ENCODE measurements around the gene ZNF827.

ZNF827 gene

GRCh38 chr4:145938618-145939440 is at the start of gene ZNF827:
ZNF827 (minus strand) TSS chr4:145938823; CDS start chr4:145938407, 416 bp downstream.
- peak; percentile 33 to 34 for DNase-seq (ENCODE audit: low read depth in 1 of 2, low spot score in 1 of 2)

- no peak for DNase-seq (ENCODE audit: low read depth in 1 of 2, low spot score in 1 of 2)
Observed at GRCh38 chr4:145984563-145984962, 45.9 kb upstream of the ZNF827 start.

- no peak for DNase-seq (ENCODE audit: low read depth in 1 of 2, low spot score in 1 of 2)
Observed at GRCh38 chr4:145982791-145983190, 44.2 kb upstream of the ZNF827 start.

- no peak for DNase-seq (ENCODE audit: low read depth in 1 of 2, low spot score in 1 of 2)
Observed at GRCh38 chr4:145979160-145979559, 40.5 kb upstream of the ZNF827 start.

- no peak for DNase-seq (ENCODE audit: low read depth in 1 of 2, low spot score in 1 of 2)
Observed at GRCh38 chr4:145976680-145977079, 38.1 kb upstream of the ZNF827 start.

- DNase-seq (ENCODE audit: low read depth in 1 of 2, low spot score in 1 of 2) = no peak
Observed at GRCh38 chr4:145960012-145960411, 21.4 kb upstream of the ZNF827 start.

- no peak for DNase-seq (ENCODE audit: low read depth in 1 of 2, low spot score in 1 of 2)
Observed at GRCh38 chr4:145957302-145957701, 18.7 kb upstream of the ZNF827 start.

GRCh38 chr4:145956288-145956890 is 17.8 kb upstream of the ZNF827 start:
- DNase-seq (ENCODE audit: low read depth in 1 of 2, low spot score in 1 of 2) = no peak

- DNase-seq (ENCODE audit: low read depth in 1 of 2, low spot score in 1 of 2) = no peak
Observed at GRCh38 chr4:145954924-145955339, 16.3 kb upstream of the ZNF827 start.

GRCh38 chr4:145951931-145952330 is 13.3 kb upstream of the ZNF827 start:
- no peak for DNase-seq (ENCODE audit: low read depth in 1 of 2, low spot score in 1 of 2)

- DNase-seq (ENCODE audit: low read depth in 1 of 2, low spot score in 1 of 2) = no peak
Observed at GRCh38 chr4:145945431-145946155, 7.0 kb upstream of the ZNF827 start.

GRCh38 chr4:145944886-145945285 is 6.3 kb upstream of the ZNF827 start:
- DNase-seq (ENCODE audit: low read depth in 1 of 2, low spot score in 1 of 2) = no peak

GRCh38 chr4:145939856-145940255 is 1.2 kb upstream of the ZNF827 start:
- DNase-seq (ENCODE audit: low read depth in 1 of 2, low spot score in 1 of 2) = no peak

- no peak for DNase-seq (ENCODE audit: low read depth in 1 of 2, low spot score in 1 of 2)
Observed at GRCh38 chr4:145939441-145939750, 773 bp upstream of the ZNF827 start.

GRCh38 chr4:145937971-145938611 is 532 bp downstream of the ZNF827 start:
- DNase-seq (ENCODE audit: low read depth in 1 of 2, low spot score in 1 of 2) = peak in 1 of 2 donors; percentile 5

GRCh38 chr4:145936997-145937901 is 1.4 kb downstream of the ZNF827 start:
- peak; percentile 9 to 33 for DNase-seq (ENCODE audit: low read depth in 1 of 2, low spot score in 1 of 2)

GRCh38 chr4:145936142-145936996 is 2.3 kb downstream of the ZNF827 start:
- DNase-seq (ENCODE audit: low read depth in 1 of 2, low spot score in 1 of 2) = peak; percentile 27 to 39

- DNase-seq (ENCODE audit: low read depth in 1 of 2, low spot score in 1 of 2) = no peak
Observed at GRCh38 chr4:145935253-145936141, 3.1 kb downstream of the ZNF827 start.

All from stimulated activated CD4-positive, alpha-beta T cell treated with anti-CD3 and anti-CD28 coated beads, Interleukin-15, amount 100 ng/mL, for 1 hour (primary cell).